Neuronal stem cell (in vitro differentiated cells): ENCODE results near the gene SPN.
A peak's percentile ranks its signal among the peaks of the same experiment; 100 is the strongest.
"Not testable (repeated sequence)": the region's sequence is repeated elsewhere in the genome, so short reads cannot be mapped to it uniquely, and the experiment has no call there.

Experiments used
- DNase-seq: peaks from one replicate; pipeline ENCODE4 v3.0.0-alpha.2; 2013; ENCODE audit warnings: low spot score
- H2AFZ ChIP-seq: one replicate; pipeline ENCODE4 v1.6.1; 2013; ENCODE audit warnings: mild to moderate bottlenecking, low read length, inconsistent platforms
- H2AK5ac ChIP-seq: 2 replicates; pipeline ENCODE4 v1.6.1; 2013; ENCODE audit warnings: low read depth, mild to moderate bottlenecking, inconsistent platforms, low read length, moderate library complexity, mixed read lengths
- H2BK120ac ChIP-seq: 2 replicates; pipeline ENCODE4 v1.6.1; 2013; ENCODE audit warnings: low read depth, mild to moderate bottlenecking, inconsistent platforms, low read length, moderate library complexity, mixed read lengths
- H2BK12ac ChIP-seq: one replicate; pipeline ENCODE4 v1.6.1; 2013; ENCODE audit warnings: low read length, inconsistent platforms
- H2BK15ac ChIP-seq: 2 replicates; pipeline ENCODE4 v1.6.1; 2013; ENCODE audit warnings: mild to moderate bottlenecking, low read length, inconsistent platforms, mixed read lengths
- H2BK5ac ChIP-seq: one replicate; pipeline ENCODE4 v1.6.1; 2013; ENCODE audit warnings: inconsistent platforms, mild to moderate bottlenecking, low read length, moderate library complexity
- H3K14ac ChIP-seq: one replicate; pipeline ENCODE4 v1.6.1; 2013; ENCODE audit warnings: low read length, inconsistent platforms
- H3K18ac ChIP-seq: 2 replicates; pipeline ENCODE4 v1.6.1; 2013; ENCODE audit warnings: low read length, inconsistent platforms
- H3K23ac ChIP-seq: 2 replicates; pipeline ENCODE4 v1.6.1; 2013; ENCODE audit warnings: low read depth, mild to moderate bottlenecking, mixed read lengths, low read length, inconsistent platforms; ENCODE audit not compliant: poor library complexity
- H3K27ac ChIP-seq: replicated peaks from 3 replicates; pipeline ENCODE4 v1.5.1; 2013; ENCODE audit warnings: low read length, inconsistent platforms
- H3K27me3 ChIP-seq, 3 experiments: 2 replicates each; pipeline ENCODE4 v1.6.1; 2013; ENCODE audit warnings: low read length in 3 of 3, mild to moderate bottlenecking in 2 of 3, inconsistent platforms in 1 of 3, low read depth in 1 of 3, mixed read lengths in 1 of 3, moderate library complexity in 1 of 3; ENCODE audit not compliant: control insufficient read depth in 3 of 3, insufficient read depth in 3 of 3
- H3K36me3 ChIP-seq, 2 donors: replicated peaks in 1 of 2; 2 replicates each; pipeline ENCODE4 v1.6.1; 2013; ENCODE audit warnings: low read length in 2 of 2; ENCODE audit not compliant: control insufficient read depth in 2 of 2, insufficient read depth in 2 of 2
- H3K4ac ChIP-seq: 2 replicates; pipeline ENCODE4 v1.6.1; 2013; ENCODE audit warnings: inconsistent platforms, mild to moderate bottlenecking, low read length, moderate library complexity
- H3K4me1 ChIP-seq, 2 donors: 1 replicate in 1 of 2; 2 replicates in 1 of 2; pipeline ENCODE4 v1.6.1; 2013; ENCODE audit warnings: low read length in 2 of 2, low read depth in 1 of 2; ENCODE audit not compliant: control insufficient read depth in 2 of 2, insufficient read depth in 1 of 2
- H3K4me2 ChIP-seq: one replicate; pipeline ENCODE4 v1.6.1; 2013; ENCODE audit warnings: mild to moderate bottlenecking, low read length, inconsistent platforms; ENCODE audit not compliant: insufficient read depth, poor library complexity, severe bottlenecking
- H3K4me3 ChIP-seq, 2 donors: 2 replicates each; pipeline ENCODE4 v1.5.1; 2013; ENCODE audit warnings: low read length in 2 of 2, mild to moderate bottlenecking in 2 of 2, inconsistent platforms in 1 of 2, moderate library complexity in 1 of 2
- H3K79me1 ChIP-seq: one replicate; pipeline ENCODE4 v1.6.1; 2013; ENCODE audit warnings: low read depth, mild to moderate bottlenecking, inconsistent platforms, low read length, moderate library complexity
- H3K9ac ChIP-seq: one replicate; pipeline ENCODE4 v1.6.1; 2013; ENCODE audit warnings: mild to moderate bottlenecking, low read depth, low read length, inconsistent platforms; ENCODE audit not compliant: poor library complexity
- H3K9me3 ChIP-seq, 2 donors: replicated peaks in 1 of 2; 2 replicates each; pipeline versions ENCODE3 to v1.6.1; 2013; ENCODE audit warnings: low read length in 2 of 2, mild to moderate bottlenecking in 2 of 2, inconsistent platforms in 1 of 2, low read depth in 1 of 2, mixed read lengths in 1 of 2, moderate library complexity in 1 of 2; ENCODE audit not compliant: control insufficient read depth in 2 of 2, insufficient read depth in 1 of 2
- H4K8ac ChIP-seq: one replicate; pipeline ENCODE4 v1.6.1; 2013; ENCODE audit warnings: low read depth, mild to moderate bottlenecking, inconsistent platforms, low read length, moderate library complexity
- H4K91ac ChIP-seq: one replicate; pipeline ENCODE4 v1.6.1; 2013; ENCODE audit warnings: low read length, low read depth, mild to moderate bottlenecking, inconsistent platforms; ENCODE audit not compliant: poor library complexity
- WGBS, 2 donors: extraction: QIAGEN DNeasy Blood & Tissue Kit; methylation state at CpG; one replicate each; pipeline ENCODE4 v1.1.7; 2013; ENCODE audit warnings: missing lambda C conversion rate in 2 of 2, mixed read lengths in 1 of 2; ENCODE audit not compliant: insufficient read length in 2 of 2, insufficient replicate concordance in 1 of 2; ENCODE audit errors: extremely low coverage in 2 of 2; 5-methylcytosine and 5-hydroxymethylcytosine counted together

Gene SPN

DNA sequence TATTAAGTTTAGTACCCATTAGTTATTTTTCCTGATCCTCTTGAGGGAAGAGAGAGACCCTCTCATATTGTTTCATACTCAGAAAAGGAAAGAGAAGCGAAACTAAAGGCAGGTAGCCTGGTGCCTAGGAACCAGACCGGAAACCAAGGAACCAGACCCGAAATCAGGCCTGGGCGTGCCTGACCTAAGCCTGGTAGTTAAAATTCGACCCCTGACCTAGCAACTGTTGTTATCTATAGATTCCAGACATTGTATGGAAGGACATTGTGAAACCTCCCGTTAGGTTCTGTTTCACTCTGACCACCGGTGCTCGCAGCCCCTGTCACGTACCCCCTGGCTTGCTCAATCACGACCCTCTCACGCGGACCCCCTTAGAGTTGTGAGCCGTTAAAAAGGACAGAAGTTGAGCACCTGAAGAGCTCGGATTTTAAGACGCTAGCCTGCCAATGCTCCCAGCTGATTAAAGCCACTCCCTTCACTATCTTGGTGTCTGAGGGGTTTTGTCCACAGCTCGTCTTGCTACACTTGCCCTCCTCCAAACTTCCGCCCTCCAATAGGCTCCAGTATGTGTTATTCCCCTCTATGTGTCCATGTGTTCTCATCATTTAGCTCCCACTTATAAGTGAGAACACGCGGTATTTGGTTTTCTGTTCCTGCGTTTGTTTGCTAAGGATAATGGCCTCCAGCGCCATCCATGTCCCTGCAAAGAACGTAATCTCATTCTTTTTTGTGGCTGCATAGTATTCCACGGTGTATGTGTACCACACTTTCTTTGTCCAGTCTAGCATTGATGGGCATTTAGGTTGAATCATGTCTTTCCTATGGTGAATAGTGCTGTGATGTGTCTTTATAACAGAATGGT is 26.7 kb downstream of the SPN start:
- not testable (repeated sequence) for H3K9ac ChIP-seq, H3K4me1 ChIP-seq, H3K4me3 ChIP-seq, H2BK15ac ChIP-seq, H2BK120ac ChIP-seq, H4K91ac ChIP-seq, H3K4me2 ChIP-seq, H2AK5ac ChIP-seq, H3K14ac ChIP-seq, H3K23ac ChIP-seq, H3K4ac ChIP-seq, DNase-seq, H3K18ac ChIP-seq, H2AFZ ChIP-seq, H2BK5ac ChIP-seq, H4K8ac ChIP-seq, H3K27ac ChIP-seq, H3K27me3 ChIP-seq, H2BK12ac ChIP-seq
- H3K36me3 ChIP-seq, result peaks cover 8 to 32% of the 10 kb centered on the region in 2 donors
- peaks cover 4 to 12% of the 10 kb centered on the region in 2 donors for H3K9me3 ChIP-seq
- WGBS, 2 donors, result no CpG with 5 or more reads among the region's 23 CpGs
- peaks cover 15% of the 10 kb centered on the region for H3K79me1 ChIP-seq

DNA sequence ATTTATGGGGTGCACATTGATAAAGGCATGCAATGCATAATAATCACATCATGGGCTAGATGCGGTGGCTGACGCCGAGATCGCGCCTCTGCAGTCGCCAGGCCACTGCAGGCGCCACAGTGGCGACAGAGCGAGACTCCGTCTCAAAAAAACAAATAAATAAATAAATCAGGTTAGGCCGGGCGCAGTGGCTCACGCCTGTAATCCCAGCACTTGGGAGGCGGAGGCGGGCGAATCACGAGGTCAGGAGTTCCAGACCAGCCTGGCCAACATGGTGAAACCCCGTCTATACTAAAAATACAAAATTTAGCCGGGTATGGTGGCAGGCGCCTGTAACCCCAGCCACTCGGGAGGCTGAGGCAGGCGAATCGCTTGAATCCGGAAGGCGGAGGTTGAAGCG is 29.6 kb downstream of the SPN start:
- not testable (repeated sequence) for H3K18ac ChIP-seq, H2BK15ac ChIP-seq, H2AK5ac ChIP-seq, H2BK12ac ChIP-seq, H3K27me3 ChIP-seq, H2AFZ ChIP-seq, H3K4me1 ChIP-seq, H4K8ac ChIP-seq, H3K4me2 ChIP-seq, H4K91ac ChIP-seq, H2BK5ac ChIP-seq, H3K4me3 ChIP-seq, H3K4ac ChIP-seq, H3K14ac ChIP-seq, H3K9ac ChIP-seq, H2BK120ac ChIP-seq, DNase-seq, H3K27ac ChIP-seq, H3K23ac ChIP-seq
- Histone ChIP-seq H3K36me3 (peaks cover 12 to 46% of the 10 kb centered on the region in 2 donors), H3K9me3 (peaks cover 9 to 18% of the 10 kb centered on the region in 2 donors), H3K79me1 (peaks cover 19% of the 10 kb centered on the region)
- WGBS, 2 donors, result no CpG with 5 or more reads among the region's 26 CpGs

DNA sequence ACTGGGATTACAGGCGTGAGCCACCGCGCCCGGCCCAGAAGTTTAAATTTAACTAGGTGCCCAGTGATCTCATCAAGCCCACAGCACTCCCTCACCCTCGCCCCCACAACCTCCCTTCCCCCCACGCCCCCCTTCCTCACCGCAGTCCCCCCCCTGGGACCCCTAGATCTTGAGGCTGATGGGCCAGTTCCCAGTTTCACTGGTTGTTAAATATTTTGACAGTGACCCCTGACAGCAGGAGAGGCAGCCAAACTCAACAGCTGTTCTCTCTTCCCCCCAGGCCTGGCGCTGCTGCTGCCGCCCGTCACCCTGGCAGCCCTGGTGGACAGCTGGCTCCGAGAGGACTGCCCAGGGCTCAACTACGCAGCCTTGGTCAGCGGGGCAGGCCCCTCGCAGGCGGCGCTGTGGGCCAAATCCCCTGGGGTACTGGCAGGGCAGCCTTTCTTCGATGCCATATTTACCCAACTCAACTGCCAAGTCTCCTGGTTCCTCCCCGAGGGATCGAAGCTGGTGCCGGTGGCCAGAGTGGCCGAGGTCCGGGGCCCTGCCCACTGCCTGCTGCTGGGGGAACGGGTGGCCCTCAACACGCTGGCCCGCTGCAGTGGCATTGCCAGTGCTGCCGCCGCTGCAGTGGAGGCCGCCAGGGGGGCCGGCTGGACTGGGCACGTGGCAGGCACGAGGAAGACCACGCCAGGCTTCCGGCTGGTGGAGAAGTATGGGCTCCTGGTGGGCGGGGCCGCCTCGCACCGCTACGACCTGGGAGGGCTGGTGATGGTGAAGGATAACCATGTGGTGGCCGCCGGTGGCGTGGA is 31.5 kb downstream of the SPN start:
- no peak overlapping the region for H3K14ac ChIP-seq
- H2BK120ac ChIP-seq, result no peak overlapping the region
- H3K23ac ChIP-seq, result no peak overlapping the region
- peak overlapping the region; percentile 53 for H2BK5ac ChIP-seq
- H2BK15ac ChIP-seq, result no peak overlapping the region
- no peak overlapping the region for H3K9ac ChIP-seq
- H4K91ac ChIP-seq, result no peak overlapping the region
- peaks cover 19% of the 10 kb centered on the region for H3K79me1 ChIP-seq
- WGBS, 2 donors, result no CpG with 5 or more reads among the region's 41 CpGs
- H3K27ac ChIP-seq, result no peak overlapping the region
- H3K36me3 ChIP-seq, result peaks cover 16 to 39% of the 10 kb centered on the region in 2 donors
- H3K4ac ChIP-seq, result no peak overlapping the region
- H4K8ac ChIP-seq, result no peak overlapping the region
- H3K4me3 ChIP-seq, result no peak overlapping the region
- no peak overlapping the region for H2BK12ac ChIP-seq
- H3K4me1 ChIP-seq, result no peaks in the 10 kb centered on the region
- DNase-seq, result no peak
- H3K9me3 ChIP-seq, result peaks cover 15 to 21% of the 10 kb centered on the region in 2 donors
- H3K4me2 ChIP-seq, result peak overlapping the region; percentile 18
- no peaks in the 10 kb centered on the region for H3K27me3 ChIP-seq
- H2AK5ac ChIP-seq, result peak overlapping the region; percentile 56
- H2AFZ ChIP-seq, result no peak overlapping the region
- no peak overlapping the region for H3K18ac ChIP-seq

DNA sequence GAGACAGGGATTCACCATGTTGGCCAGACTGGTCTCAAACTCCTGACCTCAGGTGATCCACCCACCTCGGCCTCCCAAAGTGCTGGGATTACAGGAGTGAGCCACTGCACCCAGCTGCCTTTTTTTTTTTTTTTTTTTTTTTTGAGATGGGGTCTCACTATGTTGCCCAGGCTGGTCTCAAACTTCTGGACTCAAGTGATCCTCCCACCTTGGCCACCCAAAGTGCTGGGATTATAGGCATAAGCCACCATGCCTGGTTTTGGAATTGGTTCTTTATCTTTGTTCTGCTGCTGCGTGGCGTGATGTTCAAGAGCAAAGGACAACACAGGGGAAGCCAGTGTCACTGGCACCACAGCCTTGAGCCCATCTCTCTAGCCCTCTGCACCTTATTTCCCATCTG is 32.6 kb downstream of the SPN start:
- H4K8ac ChIP-seq, H3K4me3 ChIP-seq, H3K23ac ChIP-seq, H3K27me3 ChIP-seq, H4K91ac ChIP-seq, H2BK12ac ChIP-seq, H2AK5ac ChIP-seq, H3K4ac ChIP-seq, H2BK5ac ChIP-seq, H3K4me2 ChIP-seq, H3K14ac ChIP-seq, H3K4me1 ChIP-seq, H2BK15ac ChIP-seq, H3K27ac ChIP-seq, H3K18ac ChIP-seq, H3K9ac ChIP-seq, H2AFZ ChIP-seq, H2BK120ac ChIP-seq, DNase-seq: not testable (repeated sequence)
- WGBS, 2 donors, result no CpG with 5 or more reads among the region's 3 CpGs
- H3K9me3 ChIP-seq, result peaks cover 15 to 16% of the 10 kb centered on the region in 2 donors
- H3K79me1 ChIP-seq, result peaks cover 17% of the 10 kb centered on the region
- peaks cover 14 to 29% of the 10 kb centered on the region in 2 donors for H3K36me3 ChIP-seq
